ENCODE data around the gene ITGBL1. TPM values are rescaled to one million over a fixed set of nuclear protein-coding genes. Genes with fewer than 3 reads are reported as not detected.

The ITGBL1 gene
- total RNA-seq (2022; extraction: Qiagen RNA extraction) = 1.0 to 1.8 TPM (median 1.5 TPM) in 5 replicates

DNA sequence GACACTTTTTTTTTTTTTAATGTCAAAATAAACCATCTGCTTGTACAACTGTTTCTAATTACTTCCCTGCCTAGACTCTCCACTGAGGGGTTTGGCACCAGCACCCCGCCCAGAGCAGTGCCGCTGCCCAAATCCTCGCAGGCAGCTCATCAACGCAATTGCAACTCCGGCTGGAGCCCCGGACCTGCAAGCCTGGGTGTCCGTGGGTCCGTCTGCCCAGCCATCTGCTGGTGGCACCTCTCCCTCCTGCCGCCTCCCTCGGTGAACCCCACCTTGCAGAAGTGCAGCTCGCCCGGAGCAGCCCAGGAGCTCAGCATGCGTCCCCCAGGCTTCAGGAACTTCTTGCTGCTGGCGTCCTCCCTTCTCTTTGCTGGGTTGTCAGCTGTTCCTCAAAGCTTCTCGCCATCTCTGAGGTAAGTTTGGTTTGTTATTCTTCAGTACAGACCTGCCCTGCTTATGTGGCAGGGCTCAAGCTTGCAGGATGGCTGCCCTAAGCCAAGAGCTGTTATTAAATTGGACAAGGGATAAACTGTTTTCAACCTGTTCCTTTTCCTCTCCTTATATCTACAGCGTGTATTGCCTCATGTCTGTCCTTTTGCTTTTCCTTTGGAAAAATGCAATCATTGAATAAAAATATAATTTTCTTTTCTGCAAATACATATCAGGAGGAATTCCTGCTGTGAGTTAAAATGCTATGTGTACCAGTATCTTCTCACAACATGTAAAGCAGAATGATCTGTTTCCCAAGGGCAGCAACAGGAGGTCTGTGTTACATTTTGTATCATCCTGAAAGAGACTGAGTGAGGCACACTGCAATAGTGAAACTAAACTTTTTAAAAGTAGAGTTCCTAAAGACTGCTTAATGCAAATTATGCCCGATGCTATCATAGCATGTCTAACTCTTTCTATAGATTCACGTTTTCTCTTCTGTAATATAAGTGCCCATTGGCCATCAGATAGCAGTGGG is at the start of gene ITGBL1:
Gene ITGBL1, plus strand, starts transcription at position 157 of the 967 bp plus-strand sequence. Its CDS starts 159 bp downstream, at position 316.

GRCh38 chr13:101416181-101417042 is 36.1 kb upstream of the ITGBL1 start, which contains the start of gene NALCN:
Gene NALCN (minus strand): TSS chr13:101416508. CDS start chr13:101399126, 17,382 bp downstream.

Other genes starting within 250 kb of the ITGBL1 start
- 3.2 to 4.6 TPM (median 4.1 TPM) in 5 replicates for gene NALCN, start 36.2 kb upstream of the ITGBL1 start, total RNA-seq (2022; extraction: Qiagen RNA extraction)

Measured in A549 treated with Mapracorat at 1 μM for 4 hours (cell line).